Measurements from ENCODE around the gene GTSF1L.

DNA sequence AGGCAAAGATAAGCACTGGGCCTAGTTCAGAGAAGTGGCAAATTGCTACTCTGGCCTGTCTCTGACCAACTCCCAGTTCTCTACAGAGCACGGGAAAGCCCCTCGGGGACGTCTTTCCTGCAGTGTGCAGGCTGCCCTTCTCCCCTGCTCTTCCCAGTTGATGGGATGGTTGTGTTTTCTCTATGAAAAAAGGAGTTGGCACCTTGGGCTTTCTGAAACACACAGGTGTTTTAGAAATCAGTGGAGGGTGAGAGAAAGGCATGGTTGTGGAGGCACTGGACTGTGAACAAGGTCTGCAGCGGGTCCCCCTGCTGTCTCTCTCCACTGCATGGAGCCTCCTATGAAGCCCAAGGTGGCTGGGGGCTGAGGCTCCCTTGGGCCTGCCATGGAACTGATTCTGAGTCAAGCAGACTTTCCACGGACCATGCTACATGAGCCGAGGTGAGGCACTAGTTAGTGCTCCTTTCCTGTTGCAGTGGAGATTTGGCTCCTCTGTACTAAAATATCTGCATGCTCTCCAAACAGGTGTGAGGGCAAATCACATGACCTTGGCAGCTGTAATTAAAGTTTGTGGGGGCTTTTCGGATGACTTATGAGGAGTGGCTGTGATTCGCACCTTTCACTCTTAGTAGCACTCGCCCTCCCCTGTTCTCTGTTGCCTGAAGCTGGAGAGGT lies 16.3 kb downstream of the GTSF1L start:
- TF ChIP-seq, protein P1, sequence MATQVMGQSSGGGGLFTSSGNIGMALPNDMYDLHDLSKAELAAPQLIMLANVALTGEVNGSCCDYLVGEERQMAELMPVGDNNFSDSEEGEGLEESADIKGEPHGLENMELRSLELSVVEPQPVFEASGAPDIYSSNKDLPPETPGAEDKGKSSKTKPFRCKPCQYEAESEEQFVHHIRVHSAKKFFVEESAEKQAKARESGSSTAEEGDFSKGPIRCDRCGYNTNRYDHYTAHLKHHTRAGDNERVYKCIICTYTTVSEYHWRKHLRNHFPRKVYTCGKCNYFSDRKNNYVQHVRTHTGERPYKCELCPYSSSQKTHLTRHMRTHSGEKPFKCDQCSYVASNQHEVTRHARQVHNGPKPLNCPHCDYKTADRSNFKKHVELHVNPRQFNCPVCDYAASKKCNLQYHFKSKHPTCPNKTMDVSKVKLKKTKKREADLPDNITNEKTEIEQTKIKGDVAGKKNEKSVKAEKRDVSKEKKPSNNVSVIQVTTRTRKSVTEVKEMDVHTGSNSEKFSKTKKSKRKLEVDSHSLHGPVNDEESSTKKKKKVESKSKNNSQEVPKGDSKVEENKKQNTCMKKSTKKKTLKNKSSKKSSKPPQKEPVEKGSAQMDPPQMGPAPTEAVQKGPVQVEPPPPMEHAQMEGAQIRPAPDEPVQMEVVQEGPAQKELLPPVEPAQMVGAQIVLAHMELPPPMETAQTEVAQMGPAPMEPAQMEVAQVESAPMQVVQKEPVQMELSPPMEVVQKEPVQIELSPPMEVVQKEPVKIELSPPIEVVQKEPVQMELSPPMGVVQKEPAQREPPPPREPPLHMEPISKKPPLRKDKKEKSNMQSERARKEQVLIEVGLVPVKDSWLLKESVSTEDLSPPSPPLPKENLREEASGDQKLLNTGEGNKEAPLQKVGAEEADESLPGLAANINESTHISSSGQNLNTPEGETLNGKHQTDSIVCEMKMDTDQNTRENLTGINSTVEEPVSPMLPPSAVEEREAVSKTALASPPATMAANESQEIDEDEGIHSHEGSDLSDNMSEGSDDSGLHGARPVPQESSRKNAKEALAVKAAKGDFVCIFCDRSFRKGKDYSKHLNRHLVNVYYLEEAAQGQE (IDR thresholded peaks at IDR 0.05): no peak
- TF ChIP-seq, protein P2, sequence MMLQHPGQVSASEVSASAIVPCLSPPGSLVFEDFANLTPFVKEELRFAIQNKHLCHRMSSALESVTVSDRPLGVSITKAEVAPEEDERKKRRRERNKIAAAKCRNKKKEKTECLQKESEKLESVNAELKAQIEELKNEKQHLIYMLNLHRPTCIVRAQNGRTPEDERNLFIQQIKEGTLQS (IDR thresholded peaks at IDR 0.05): no peak
- TF ChIP-seq, protein P3, sequence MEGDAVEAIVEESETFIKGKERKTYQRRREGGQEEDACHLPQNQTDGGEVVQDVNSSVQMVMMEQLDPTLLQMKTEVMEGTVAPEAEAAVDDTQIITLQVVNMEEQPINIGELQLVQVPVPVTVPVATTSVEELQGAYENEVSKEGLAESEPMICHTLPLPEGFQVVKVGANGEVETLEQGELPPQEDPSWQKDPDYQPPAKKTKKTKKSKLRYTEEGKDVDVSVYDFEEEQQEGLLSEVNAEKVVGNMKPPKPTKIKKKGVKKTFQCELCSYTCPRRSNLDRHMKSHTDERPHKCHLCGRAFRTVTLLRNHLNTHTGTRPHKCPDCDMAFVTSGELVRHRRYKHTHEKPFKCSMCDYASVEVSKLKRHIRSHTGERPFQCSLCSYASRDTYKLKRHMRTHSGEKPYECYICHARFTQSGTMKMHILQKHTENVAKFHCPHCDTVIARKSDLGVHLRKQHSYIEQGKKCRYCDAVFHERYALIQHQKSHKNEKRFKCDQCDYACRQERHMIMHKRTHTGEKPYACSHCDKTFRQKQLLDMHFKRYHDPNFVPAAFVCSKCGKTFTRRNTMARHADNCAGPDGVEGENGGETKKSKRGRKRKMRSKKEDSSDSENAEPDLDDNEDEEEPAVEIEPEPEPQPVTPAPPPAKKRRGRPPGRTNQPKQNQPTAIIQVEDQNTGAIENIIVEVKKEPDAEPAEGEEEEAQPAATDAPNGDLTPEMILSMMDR (IDR thresholded peaks at IDR 0.05; ENCODE audit: low read depth, low read length, missing input control): no peak
- TF ChIP-seq SP1 (IDR thresholded peaks at IDR 0.05) (no peak), FOXA1 (IDR thresholded peaks at IDR 0.05) (no peak)
